ENCODE results near the gene PDE2A.

- TF ChIP-seq POLR2A (IDR thresholded peaks at IDR 0.05): no peak
- TF ChIP-seq CTCF (IDR thresholded peaks at IDR 0.05): no peak
Observed at GRCh38 chr11:72671152-72672099, 2.8 kb downstream of the PDE2A start.
